PC-9 (cell line): ENCODE measurements around the gene USH1C. TPM values are rescaled to one million over a fixed set of nuclear protein-coding genes. Genes with fewer than 3 reads are reported as not detected.

ENCODE experiments used
- BruUV-seq: library from RNA; stranded (reverse); fragments of 400-500 nt; replicated peaks from 2 replicates; lab custom pipeline; 2021; lab: Mats Ljungman, UMichigan
- CTCF ChIA-PET: fragments of 300-600 bp; sonication (Branson Sonifier 250); formaldehyde crosslinking; loops from one replicate; lab custom pipeline; 2022; ENCODE audit warnings: antibody characterized with exemption; lab: Charles Lee
- POLR2A ChIA-PET: fragments of 300-600 bp; sonication (Branson Sonifier 250); formaldehyde crosslinking; loops from one replicate; lab custom pipeline; 2022; ENCODE audit warnings: antibody characterized with exemption; ENCODE audit not compliant: unreplicated experiment; lab: Charles Lee
- DNase-seq, 2 experiments: peaks; one replicate each; pipeline versions ENCODE4 v3.0.0 to v3.0.0-alpha.2; 2015 to 2022; ENCODE audit warnings: mixed read lengths in 1 of 2
- H2AFZ ChIP-seq: fragments of 200-600 bp; sonication (generic); 2 replicates; pipeline ENCODE4 v1.8.1; 2017; ENCODE audit warnings: antibody characterized with exemption
- H3F3A ChIP-seq: fragments of 200-600 bp; sonication (generic); 2 replicates; pipeline ENCODE4 v1.8.1; 2017; ENCODE audit warnings: antibody characterized with exemption, mild to moderate bottlenecking, low read depth; ENCODE audit not compliant: insufficient read depth
- H3K27ac ChIP-seq: fragments of 200-600 bp; sonication (generic); 2 replicates; pipeline ENCODE4 v1.6.1; 2016; ENCODE audit warnings: mixed run types
- H3K27me3 ChIP-seq: fragments of 200-600 bp; sonication (generic); 2 replicates; pipeline ENCODE4 v1.6.1; 2016; ENCODE audit warnings: low read depth, mixed run types; ENCODE audit not compliant: insufficient read depth
- H3K36me3 ChIP-seq: fragments of 200-600 bp; sonication (generic); 2 replicates; pipeline ENCODE4 v1.6.1; 2016; ENCODE audit warnings: low read depth, mixed run types
- H3K4me1 ChIP-seq: fragments of 200-600 bp; sonication (generic); replicated peaks from 2 replicates; pipeline ENCODE4 v1.6.1; 2016; ENCODE audit warnings: mixed run types; ENCODE audit not compliant: insufficient read depth
- H3K4me2 ChIP-seq: fragments of 200-600 bp; sonication (generic); 2 replicates; pipeline ENCODE4 v1.6.1; 2017; ENCODE audit warnings: mixed run types
- H3K4me3 ChIP-seq: fragments of 200-600 bp; sonication (generic); 2 replicates; pipeline ENCODE4 v1.6.1; 2016; ENCODE audit warnings: mixed run types
- H3K79me2 ChIP-seq: fragments of 200-600 bp; sonication (generic); 2 replicates; pipeline ENCODE4 v1.6.1; 2017; ENCODE audit warnings: low read depth, mixed run types
- H3K9me2 ChIP-seq: fragments of 200-600 bp; sonication (generic); 2 replicates; pipeline ENCODE4 v1.8.1; 2017; ENCODE audit warnings: mild to moderate bottlenecking; ENCODE audit not compliant: insufficient read depth
- H3K9me3 ChIP-seq: fragments of 200-600 bp; sonication (generic); 2 replicates; pipeline ENCODE4 v1.8.1; 2016; ENCODE audit warnings: low read depth; ENCODE audit not compliant: insufficient read depth
- H4K20me1 ChIP-seq: fragments of 200-600 bp; sonication (generic); 2 replicates; pipeline ENCODE4 v1.8.1; 2017; ENCODE audit not compliant: insufficient read depth
- CTCF ChIP-seq: fragments of 200-600 bp; sonication (generic); conservative IDR thresholded peaks from 2 replicates; pipeline ENCODE4 v1.6.1; 2017; ENCODE audit warnings: mixed run types, antibody characterized with exemption, mild to moderate bottlenecking, moderate library complexity
- EZH2 ChIP-seq: fragments of 200-600 bp; sonication (generic); IDR thresholded peaks from 2 replicates; pipeline ENCODE4 v1.8.0; 2017; ENCODE audit warnings: antibody characterized with exemption, low read depth
- intact Hi-C: fragments of 100-400 bp; cut with micrococcal nuclease; formaldehyde crosslinking; loops from one replicate; pipeline ENCODE4 v1.10.0; 2022; ENCODE audit not compliant: unreplicated experiment
- total RNA-seq: library from RNA; stranded (reverse); gene quantifications from 2 replicates; pipeline ENCODE4 v1.2.3, GENCODE V29; 2021

USH1C gene
- total RNA-seq, 1 experiment from 2014 or later = not detected

DNA sequence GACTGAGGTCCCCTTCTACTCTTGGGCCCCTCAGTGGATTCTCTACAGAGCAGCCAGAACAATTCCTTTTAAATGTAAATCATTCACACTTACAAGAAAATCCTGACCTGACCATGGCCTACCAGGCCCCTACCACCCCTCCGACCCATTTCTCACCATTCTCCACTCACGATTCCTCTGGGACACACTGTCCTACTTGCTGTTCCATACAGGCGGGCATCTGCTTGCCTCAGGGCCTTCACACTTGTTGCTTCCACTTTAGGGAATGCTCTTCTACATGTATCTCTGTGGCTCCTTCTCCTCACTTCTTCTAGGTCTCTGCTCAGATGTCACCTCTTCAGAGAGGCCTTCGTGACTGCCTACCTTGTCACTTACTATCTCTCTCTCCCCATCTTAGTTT, 3.4 kb downstream of the USH1C start:
- intact Hi-C loops = no loop called here
- Histone ChIP-seq H3K9me3 (no peaks in the 10 kb centered on the region), H3K27me3 (peaks cover 45% of the 10 kb centered on the region), H3F3A (no peaks in the 10 kb centered on the region), H4K20me1 (no peaks in the 10 kb centered on the region), H3K4me1 (no peaks in the 10 kb centered on the region), H3K36me3 (no peaks in the 10 kb centered on the region), H3K9me2 (no peaks in the 10 kb centered on the region), H3K4me3 (no peak overlapping the region), H3K27ac (no peak overlapping the region), H2AFZ (no peak overlapping the region), H3K79me2 (no peaks in the 10 kb centered on the region), H3K4me2 (no peak overlapping the region)
- TF ChIP-seq EZH2 = no peak
- no peak for TF ChIP-seq CTCF
- no peak for DNase-seq
- POLR2A ChIA-PET = no interaction called here
- BruUV-seq = no TSS peak
- CTCF ChIA-PET = no interaction called here

GRCh38 chr11:17538731-17539130, 5.5 kb downstream of the USH1C start:
- no peaks in the 10 kb centered on the region for H3F3A ChIP-seq
- TF ChIP-seq CTCF (no peak), EZH2 (no peak)
- no peak overlapping the region for H3K4me3 ChIP-seq
- ChIA-PET POLR2A (no interaction called here), CTCF (no interaction called here)
- peaks cover 55% of the 10 kb centered on the region for H3K27me3 ChIP-seq
- no peaks in the 10 kb centered on the region for H4K20me1 ChIP-seq
- intact Hi-C loops = no loop called here
- no peaks in the 10 kb centered on the region for H3K9me3 ChIP-seq
- no peak overlapping the region for H2AFZ ChIP-seq
- H3K36me3 ChIP-seq = no peaks in the 10 kb centered on the region
- no peaks in the 10 kb centered on the region for H3K4me1 ChIP-seq
- no peak overlapping the region for H3K27ac ChIP-seq
- BruUV-seq = no TSS peak
- no peak for DNase-seq
- H3K4me2 ChIP-seq = no peak overlapping the region
- no peaks in the 10 kb centered on the region for H3K79me2 ChIP-seq
- no peaks in the 10 kb centered on the region for H3K9me2 ChIP-seq

DNA sequence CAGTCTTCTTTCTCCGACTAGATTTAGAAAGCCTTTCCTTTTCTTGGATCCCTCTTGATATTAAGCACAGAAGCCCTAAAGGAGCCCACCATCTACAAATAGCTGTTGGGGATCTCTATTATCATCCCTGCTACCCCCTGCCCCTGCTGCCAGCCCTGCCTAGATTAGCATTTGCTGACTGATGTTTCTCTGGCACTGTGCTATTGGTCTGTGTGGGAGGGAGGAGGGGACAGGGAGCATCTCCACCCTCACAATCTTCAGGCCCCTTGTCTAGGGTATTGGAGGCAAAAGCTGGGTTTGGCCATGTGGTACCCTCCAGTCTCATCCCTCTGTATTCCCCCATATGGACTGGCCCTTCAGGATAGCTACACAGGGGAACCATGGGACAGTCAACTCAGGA, 6.2 kb downstream of the USH1C start:
- CTCF ChIA-PET = no interaction called here
- BruUV-seq = no TSS peak

More for the DNA sequence above, 6.2 kb downstream of the USH1C start:
- no peaks in the 10 kb centered on the region for H3K79me2 ChIP-seq
- H3K9me2 ChIP-seq = no peaks in the 10 kb centered on the region
- H3F3A ChIP-seq = no peaks in the 10 kb centered on the region
- peaks cover 55% of the 10 kb centered on the region for H3K27me3 ChIP-seq
- no peaks in the 10 kb centered on the region for H4K20me1 ChIP-seq
- H3K36me3 ChIP-seq = no peaks in the 10 kb centered on the region
- no peaks in the 10 kb centered on the region for H3K9me3 ChIP-seq
- H3K27ac ChIP-seq = no peak overlapping the region
- no peak for DNase-seq
- no peak for TF ChIP-seq EZH2
- no peak for TF ChIP-seq CTCF
- no peaks in the 10 kb centered on the region for H3K4me1 ChIP-seq
- no peak overlapping the region for H2AFZ ChIP-seq
- POLR2A ChIA-PET = no interaction called here
- no peak overlapping the region for H3K4me2 ChIP-seq
- intact Hi-C loops = no loop called here
- no peak overlapping the region for H3K4me3 ChIP-seq
